Measurements from ENCODE around the gene SSTR3. TPM values are rescaled to one million over a fixed set of nuclear protein-coding genes. Genes with fewer than 3 reads are reported as not detected.

SSTR3 gene
- total and polyA plus RNA-seq, 9 donors, result 1.6 to 9.2 (median 4.9) TPM

GRCh38 chr22:37163096-37163489, 49.2 kb downstream of the SSTR3 start:
- H3K27ac ChIP-seq, result no peak overlapping the region
- no peaks in the 10 kb centered on the region for H3K4me1 ChIP-seq (ENCODE audit: insufficient read depth)
- intact Hi-C loops (cut with DNase I), result loop anchor here in 1 of 4 donors (10.0 kb wide), 1 partner anchor 92 kb away; no protein-coding TSS in a partner anchor
- H3K36me3 ChIP-seq, result no peaks in the 10 kb centered on the region
- no peaks in the 10 kb centered on the region for H3K9me3 ChIP-seq
- WGBS, 3 donors, result 86 to 95% (median 92%) methylated on average over 5 of the region's 5 CpGs
- no peak overlapping the region for H3K4me3 ChIP-seq
- no peak for DNase-seq
- no peak for TF ChIP-seq POLR2A (IDR thresholded peaks at IDR 0.05)
- no peak for TF ChIP-seq EP300 (IDR thresholded peaks at IDR 0.05)
- TF ChIP-seq CTCF (IDR thresholded peaks at IDR 0.05), result no peak
- H3K27me3 ChIP-seq, result no peaks in the 10 kb centered on the region

GRCh38 chr22:37162221-37163095, 49.8 kb downstream of the SSTR3 start:
- TF ChIP-seq CTCF (IDR thresholded peaks at IDR 0.05) (no peak), EP300 (IDR thresholded peaks at IDR 0.05) (no peak), POLR2A (IDR thresholded peaks at IDR 0.05) (no peak)
- no peaks in the 10 kb centered on the region for H3K27me3 ChIP-seq
- H3K36me3 ChIP-seq, result no peaks in the 10 kb centered on the region
- H3K27ac ChIP-seq, result no peak overlapping the region
- 48 to 57% (median 55%) methylated on average over 11 of the region's 11 CpGs for WGBS, 3 donors
- intact Hi-C loops (cut with DNase I), result loop anchor here in 1 of 4 donors (10.0 kb wide), 1 partner anchor 92 kb away; no protein-coding TSS in a partner anchor
- DNase-seq, result no peak
- H3K9me3 ChIP-seq, result no peaks in the 10 kb centered on the region
- no peak overlapping the region for H3K4me3 ChIP-seq
- no peaks in the 10 kb centered on the region for H3K4me1 ChIP-seq (ENCODE audit: insufficient read depth)

- 95 to 100% (median 99%) methylated on average over 2 of the region's 2 CpGs for WGBS, 3 donors
- no peaks in the 10 kb centered on the region for H3K4me1 ChIP-seq (ENCODE audit: insufficient read depth)
- no peak overlapping the region for H3K4me3 ChIP-seq
- DNase-seq, result no peak
- no peak for TF ChIP-seq EP300 (IDR thresholded peaks at IDR 0.05)
- no peak for TF ChIP-seq POLR2A (IDR thresholded peaks at IDR 0.05)
- no peak for TF ChIP-seq CTCF (IDR thresholded peaks at IDR 0.05)
- no peak overlapping the region for H3K27ac ChIP-seq
- H3K27me3 ChIP-seq, result no peaks in the 10 kb centered on the region
- H3K36me3 ChIP-seq, result no peaks in the 10 kb centered on the region
- no peaks in the 10 kb centered on the region for H3K9me3 ChIP-seq
- intact Hi-C loops (cut with DNase I), result loop anchor here in 1 of 4 donors (10.0 kb wide), 1 partner anchor 93 kb away; no protein-coding TSS in a partner anchor
Observed at GRCh38 chr22:37161443-37161842, 50.8 kb downstream of the SSTR3 start.

GRCh38 chr22:37160027-37160426, 52.2 kb downstream of the SSTR3 start:
- Histone ChIP-seq H3K27ac (no peak overlapping the region), H3K36me3 (no peaks in the 10 kb centered on the region), H3K4me1 (ENCODE audit: insufficient read depth) (no peaks in the 10 kb centered on the region), H3K4me3 (no peak overlapping the region), H3K27me3 (no peaks in the 10 kb centered on the region), H3K9me3 (no peaks in the 10 kb centered on the region)
- intact Hi-C loops (cut with DNase I), result loop anchor here in 1 of 4 donors (10.0 kb wide), 1 partner anchor 95 kb away; no protein-coding TSS in a partner anchor
- 59 to 66% (median 61%) methylated on average over 6 of the region's 6 CpGs for WGBS, 3 donors
- TF ChIP-seq EP300 (IDR thresholded peaks at IDR 0.05), result no peak
- no peak for DNase-seq

- intact Hi-C loops (cut with DNase I), result no loop called here
- Histone ChIP-seq H3K27ac (no peak overlapping the region), H3K9me3 (no peaks in the 10 kb centered on the region), H3K4me1 (ENCODE audit: insufficient read depth) (no peaks in the 10 kb centered on the region), H3K4me3 (no peak overlapping the region), H3K36me3 (no peaks in the 10 kb centered on the region), H3K27me3 (no peaks in the 10 kb centered on the region)
- TF ChIP-seq POLR2A (IDR thresholded peaks at IDR 0.05), result no peak
- TF ChIP-seq EP300 (IDR thresholded peaks at IDR 0.05), result no peak
- TF ChIP-seq CTCF (IDR thresholded peaks at IDR 0.05), result no peak
- 73 to 86% (median 82%) methylated on average over 5 of the region's 5 CpGs for WGBS, 3 donors
- no peak for DNase-seq
Observed at GRCh38 chr22:37158963-37159290, 53.4 kb downstream of the SSTR3 start.

Measured in ovary (tissue), 9 donors.